Liver (tissue), 9 donors: ENCODE data around the gene HOXB3. TPM values are rescaled to one million over a fixed set of nuclear protein-coding genes. Genes with fewer than 3 reads are reported as not detected.

Source experiments
- DNase-seq: peaks from one replicate; pipeline ENCODE4 v3.0.0-alpha.2; 2017; ENCODE audit warnings: low spot score
- H3K27ac ChIP-seq, 2 donors: one replicate each; pipeline ENCODE4 v1.7.0; 2013; ENCODE audit warnings: inconsistent platforms in 2 of 2, low read length in 2 of 2, control low read depth in 1 of 2, low read depth in 1 of 2, mild to moderate bottlenecking in 1 of 2
- H3K27me3 ChIP-seq, 4 donors: one replicate each; pipeline versions ENCODE4 v1.6.1 to v1.7.0; 2013; ENCODE audit warnings: low read length in 3 of 4, inconsistent platforms in 1 of 4, mild to moderate bottlenecking in 1 of 4, moderate library complexity in 1 of 4; ENCODE audit not compliant: control insufficient read depth in 4 of 4, insufficient read depth in 4 of 4
- H3K36me3 ChIP-seq, 4 donors: one replicate each; pipeline versions ENCODE4 v1.6.1 to v1.7.0; 2013; ENCODE audit warnings: low read length in 3 of 4, mild to moderate bottlenecking in 3 of 4, low read depth in 1 of 4, moderate library complexity in 1 of 4; ENCODE audit not compliant: control insufficient read depth in 4 of 4, insufficient read depth in 3 of 4
- H3K4me1 ChIP-seq, 4 donors: one replicate each; pipeline versions ENCODE4 v1.6.1 to v1.7.0; 2013; ENCODE audit warnings: low read length in 3 of 4, mild to moderate bottlenecking in 3 of 4, moderate library complexity in 1 of 4; ENCODE audit not compliant: control insufficient read depth in 4 of 4, insufficient read depth in 4 of 4
- H3K4me3 ChIP-seq, 3 donors: one replicate each; pipeline versions ENCODE4 v1.6.1 to v1.7.0; 2013; ENCODE audit warnings: low read length in 3 of 3, control low read depth in 1 of 3, low read depth in 1 of 3, mild to moderate bottlenecking in 1 of 3
- H3K9ac ChIP-seq, 2 donors: one replicate each; pipeline ENCODE4 v1.7.0; 2013; ENCODE audit warnings: low read length in 2 of 2, mild to moderate bottlenecking in 2 of 2, moderate library complexity in 2 of 2, control low read depth in 1 of 2, low read depth in 1 of 2
- H3K9me3 ChIP-seq, 4 donors: one replicate each; pipeline versions ENCODE4 v1.6.1 to v1.7.0; 2013; ENCODE audit warnings: low read length in 3 of 4; ENCODE audit not compliant: control insufficient read depth in 4 of 4
- CTCF ChIP-seq: fragments of 150-350 bp; IDR thresholded peaks from 2 replicates; pipeline ENCODE4 v1.5.1; 2017; ENCODE audit warnings: improper control_type of control experiment, low read depth, low read length; ENCODE audit not compliant: missing input control
- EGR1 ChIP-seq, 2 donors: IDR thresholded peaks; 2 replicates each; pipeline ENCODE4 v1.6.1; 2016 to 2018; ENCODE audit warnings: antibody characterized with exemption in 2 of 2, low read depth in 2 of 2
- FOXA2 ChIP-seq: IDR thresholded peaks from 2 replicates; pipeline ENCODE4 v1.6.1; 2016; ENCODE audit warnings: antibody characterized with exemption
- GABPA ChIP-seq, 2 donors: IDR thresholded peaks in 1 of 2; conservative IDR thresholded peaks in 1 of 2; 2 replicates each; pipeline ENCODE4 v1.6.1; 2016; ENCODE audit warnings: antibody characterized with exemption in 2 of 2, mild to moderate bottlenecking in 1 of 2, moderate library complexity in 1 of 2
- HNF4A ChIP-seq, 2 donors: conservative IDR thresholded peaks; 2 replicates each; pipeline ENCODE4 v1.6.1; 2016; ENCODE audit warnings: antibody characterized with exemption in 2 of 2, mild to moderate bottlenecking in 2 of 2
- HNF4G ChIP-seq: IDR thresholded peaks from 2 replicates; pipeline ENCODE4 v1.6.1; 2016; ENCODE audit warnings: antibody characterized with exemption
- JUND ChIP-seq, 2 donors: IDR thresholded peaks; 2 replicates each; pipeline ENCODE4 v1.6.1; 2016; ENCODE audit warnings: antibody characterized with exemption in 2 of 2
- MAX ChIP-seq: IDR thresholded peaks from 2 replicates; pipeline ENCODE4 v1.6.1; 2016; ENCODE audit warnings: antibody characterized with exemption
- NR2F2 ChIP-seq: IDR thresholded peaks from 2 replicates; pipeline ENCODE4 v1.6.1; 2016; ENCODE audit warnings: antibody characterized with exemption
- RAD21 ChIP-seq, 2 donors: IDR thresholded peaks; 2 replicates each; pipeline ENCODE4 v1.6.1; 2016; ENCODE audit warnings: antibody characterized with exemption in 2 of 2, mild to moderate bottlenecking in 2 of 2
- RXRA ChIP-seq, 2 donors: IDR thresholded peaks; 2 replicates each; pipeline ENCODE4 v1.6.1; 2017 to 2018; ENCODE audit warnings: antibody characterized with exemption in 2 of 2, mild to moderate bottlenecking in 1 of 2
- TAF1 ChIP-seq: conservative IDR thresholded peaks from 2 replicates; pipeline ENCODE4 v1.6.1; 2016; ENCODE audit warnings: antibody characterized with exemption, mild to moderate bottlenecking
- YY1 ChIP-seq: IDR thresholded peaks from 2 replicates; pipeline ENCODE4 v1.6.1; 2016; ENCODE audit warnings: antibody characterized with exemption, mild to moderate bottlenecking
- ZBTB33 ChIP-seq: IDR thresholded peaks from 2 replicates; pipeline ENCODE4 v1.6.1; 2016; ENCODE audit warnings: antibody characterized with exemption
- WGBS: extraction: QIAGEN DNeasy Blood & Tissue Kit; methylation state at CpG from one replicate; pipeline ENCODE4 v1.1.7; 2013; 5-methylcytosine and 5-hydroxymethylcytosine counted together
- polyA plus RNA-seq, 2 donors: library from polyadenylated mRNA; stranded (reverse) in 1 of 2; unstranded in 1 of 2; fragments of 200-250 nt in 1 of 2; fragments of >200 nt in 1 of 2; fragmentation: Nextera tagmentation in 1 of 2; extraction: Ambion mirVana in 1 of 2; gene quantifications; one replicate each; pipeline versions ENCODE4 v1.2.1 to v1.2.3, GENCODE V29; 2013 to 2015
- total RNA-seq, 2 donors: library from RNA; depleted of rRNA; stranded (reverse); fragments of >200 nt; gene quantifications; one replicate each; pipeline ENCODE4 v1.2.3, GENCODE V29; 2014
- donor health status: healthy.
- donor health status: healthy.
- donor health status: healthy.
- donor health status: healthy.
- donor health status: healthy.

Gene HOXB3
- total and polyA plus RNA-seq, 4 donors = 0.75 to 2.2 (median 1.2) TPM

- no peaks in the 10 kb centered on the region for H3K9me3 ChIP-seq
- WGBS = 29% methylated on average over 15 of the region's 15 CpGs
- H3K9ac ChIP-seq = no peak overlapping the region
- H3K4me1 ChIP-seq = peaks cover 0 to 2% (median 0%) of the 10 kb centered on the region in 4 donors
- peaks cover 3 to 11% (median 7%) of the 10 kb centered on the region in 4 donors for H3K27me3 ChIP-seq
- H3K27ac ChIP-seq = no peak overlapping the region
- DNase-seq = no peak
- H3K4me3 ChIP-seq = no peak overlapping the region
- no peaks in the 10 kb centered on the region for H3K36me3 ChIP-seq
- TF ChIP-seq FOXA2 (no peak), RAD21 (IDR thresholded peaks at IDR 0.05) (no peak), TAF1 (no peak), HNF4A (conservative IDR thresholded peaks at IDR 0.05) (no peak), MAX (no peak), HNF4G (no peak), EGR1 (IDR thresholded peaks at IDR 0.05; ENCODE audit: low read depth in 2 of 2) (no peak), NR2F2 (no peak), YY1 (no peak), ZBTB33 (no peak), RXRA (IDR thresholded peaks at IDR 0.05) (no peak), JUND (IDR thresholded peaks at IDR 0.05) (no peak), GABPA (IDR thresholded peaks at IDR 0.05 in 1 of 2, conservative IDR thresholded peaks at IDR 0.05 in 1 of 2) (no peak)
These were observed 27.9 kb downstream of the HOXB3 start for GRCh38 chr17:48561884-48562810.

- no peak for DNase-seq
- Histone ChIP-seq H3K27ac (peak overlapping the region; percentile 6 to 7), H3K9ac (no peak overlapping the region), H3K9me3 (no peaks in the 10 kb centered on the region), H3K36me3 (no peaks in the 10 kb centered on the region), H3K4me1 (peaks cover 0 to 2% (median 0%) of the 10 kb centered on the region in 4 donors), H3K4me3 (no peak overlapping the region), H3K27me3 (peaks cover 3 to 11% (median 5%) of the 10 kb centered on the region in 4 donors)
- TF ChIP-seq NR2F2 (peak; percentile 19), CTCF (no peak)
- WGBS = 36% methylated on average over 14 of the region's 14 CpGs
These were observed 29.9 kb downstream of the HOXB3 start for GRCh38 chr17:48559840-48560817.
